PFSK-1 (cell line): Measurements from ENCODE around the gene RDM1.

Source experiments
- FOXP2 ChIP-seq: optimal IDR thresholded peaks from 2 replicates; pipeline ENCODE3; 2011; ENCODE audit warnings: borderline replicate concordance, control low read depth, inconsistent platforms; ENCODE audit not compliant: insufficient read depth; ENCODE audit errors: extremely low read length, extremely low read depth
- POLR2AphosphoS5 ChIP-seq: IDR thresholded peaks from 2 replicates; pipeline ENCODE4 v1.6.1; 2012; ENCODE audit warnings: low read depth, mild to moderate bottlenecking, control low read depth, low read length, moderate library complexity
- SIN3A ChIP-seq: IDR thresholded peaks from 2 replicates; pipeline ENCODE4 v1.6.1; 2012; ENCODE audit warnings: mild to moderate bottlenecking, low read length, moderate library complexity, borderline replicate concordance; ENCODE audit not compliant: insufficient read depth
- TAF1 ChIP-seq: IDR thresholded peaks from 2 replicates; pipeline ENCODE4 v1.6.1; 2012; ENCODE audit warnings: low read length, control low read depth, borderline replicate concordance; ENCODE audit not compliant: insufficient read depth
- TF ChIP-seq, protein P1 (sequence below), 2 experiments: IDR thresholded peaks; 2 replicates each; pipeline versions ENCODE4 v1.6.1 to v1.8.0; 2011 to 2012; ENCODE audit warnings: low read depth in 2 of 2, low read length in 2 of 2, control low read depth in 1 of 2, inconsistent platforms in 1 of 2, mild to moderate bottlenecking in 1 of 2, moderate library complexity in 1 of 2; ENCODE audit not compliant: insufficient read depth in 1 of 2

RDM1 gene

DNA sequence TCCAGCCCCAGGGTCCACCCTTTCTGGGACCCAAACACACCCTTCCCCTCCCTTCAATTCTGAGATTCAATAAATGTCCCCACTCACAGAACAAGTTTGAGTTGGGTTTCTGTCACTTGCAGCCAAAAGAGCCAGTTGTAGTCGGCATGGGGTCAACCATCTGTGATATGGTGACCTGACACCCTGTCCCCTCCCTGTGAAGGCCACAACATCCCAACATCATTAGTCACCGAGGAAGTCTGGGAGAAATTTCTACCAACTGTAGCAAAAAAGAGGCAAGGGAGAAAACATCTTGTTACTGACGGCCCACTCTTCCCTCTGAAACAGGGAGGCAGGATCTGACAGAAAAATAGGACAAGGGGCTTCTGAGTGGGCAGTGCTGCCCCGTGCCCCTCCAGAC, 13.6 kb upstream of the RDM1 start:
- TF ChIP-seq FOXP2 (no peak), POLR2AphosphoS5 (no peak), SIN3A (no peak), TAF1 (no peak)
- TF ChIP-seq, protein P1, sequence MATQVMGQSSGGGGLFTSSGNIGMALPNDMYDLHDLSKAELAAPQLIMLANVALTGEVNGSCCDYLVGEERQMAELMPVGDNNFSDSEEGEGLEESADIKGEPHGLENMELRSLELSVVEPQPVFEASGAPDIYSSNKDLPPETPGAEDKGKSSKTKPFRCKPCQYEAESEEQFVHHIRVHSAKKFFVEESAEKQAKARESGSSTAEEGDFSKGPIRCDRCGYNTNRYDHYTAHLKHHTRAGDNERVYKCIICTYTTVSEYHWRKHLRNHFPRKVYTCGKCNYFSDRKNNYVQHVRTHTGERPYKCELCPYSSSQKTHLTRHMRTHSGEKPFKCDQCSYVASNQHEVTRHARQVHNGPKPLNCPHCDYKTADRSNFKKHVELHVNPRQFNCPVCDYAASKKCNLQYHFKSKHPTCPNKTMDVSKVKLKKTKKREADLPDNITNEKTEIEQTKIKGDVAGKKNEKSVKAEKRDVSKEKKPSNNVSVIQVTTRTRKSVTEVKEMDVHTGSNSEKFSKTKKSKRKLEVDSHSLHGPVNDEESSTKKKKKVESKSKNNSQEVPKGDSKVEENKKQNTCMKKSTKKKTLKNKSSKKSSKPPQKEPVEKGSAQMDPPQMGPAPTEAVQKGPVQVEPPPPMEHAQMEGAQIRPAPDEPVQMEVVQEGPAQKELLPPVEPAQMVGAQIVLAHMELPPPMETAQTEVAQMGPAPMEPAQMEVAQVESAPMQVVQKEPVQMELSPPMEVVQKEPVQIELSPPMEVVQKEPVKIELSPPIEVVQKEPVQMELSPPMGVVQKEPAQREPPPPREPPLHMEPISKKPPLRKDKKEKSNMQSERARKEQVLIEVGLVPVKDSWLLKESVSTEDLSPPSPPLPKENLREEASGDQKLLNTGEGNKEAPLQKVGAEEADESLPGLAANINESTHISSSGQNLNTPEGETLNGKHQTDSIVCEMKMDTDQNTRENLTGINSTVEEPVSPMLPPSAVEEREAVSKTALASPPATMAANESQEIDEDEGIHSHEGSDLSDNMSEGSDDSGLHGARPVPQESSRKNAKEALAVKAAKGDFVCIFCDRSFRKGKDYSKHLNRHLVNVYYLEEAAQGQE (IDR thresholded peaks at IDR 0.05; ENCODE audit: insufficient read depth in 1 of 2, low read depth in 2 of 2, low read length in 2 of 2), result no peak

DNA sequence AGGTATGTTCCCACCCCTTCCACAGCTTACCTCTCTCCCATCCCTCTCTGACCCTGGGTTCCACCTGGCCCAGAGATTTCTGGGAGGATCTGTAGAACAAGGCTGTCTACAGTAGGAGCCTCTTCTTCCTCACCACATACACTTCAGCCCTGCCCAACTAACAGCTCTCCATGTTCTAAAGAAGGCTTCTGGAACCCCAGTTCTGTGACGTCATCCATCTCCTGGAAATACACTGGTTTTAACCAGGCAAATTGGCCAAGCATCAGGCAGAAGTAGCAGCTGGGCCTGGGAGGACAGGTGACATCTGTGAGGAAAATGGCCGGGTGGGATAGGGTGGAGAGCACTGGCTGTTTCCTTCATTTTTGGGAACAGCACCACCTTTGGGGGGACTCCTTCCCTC, 13.0 kb upstream of the RDM1 start, which contains the start of gene LYZL6:
TSS of gene LYZL6 (minus strand) at position 177 of the 400 bp plus-strand sequence. CDS start 4,357 bp downstream, outside the sequence.
- TF ChIP-seq TAF1 (no peak), FOXP2 (no peak), POLR2AphosphoS5 (no peak)
- TF ChIP-seq, protein P1 (IDR thresholded peaks at IDR 0.05; ENCODE audit: insufficient read depth in 1 of 2, low read depth in 2 of 2, low read length in 2 of 2), result no peak

DNA sequence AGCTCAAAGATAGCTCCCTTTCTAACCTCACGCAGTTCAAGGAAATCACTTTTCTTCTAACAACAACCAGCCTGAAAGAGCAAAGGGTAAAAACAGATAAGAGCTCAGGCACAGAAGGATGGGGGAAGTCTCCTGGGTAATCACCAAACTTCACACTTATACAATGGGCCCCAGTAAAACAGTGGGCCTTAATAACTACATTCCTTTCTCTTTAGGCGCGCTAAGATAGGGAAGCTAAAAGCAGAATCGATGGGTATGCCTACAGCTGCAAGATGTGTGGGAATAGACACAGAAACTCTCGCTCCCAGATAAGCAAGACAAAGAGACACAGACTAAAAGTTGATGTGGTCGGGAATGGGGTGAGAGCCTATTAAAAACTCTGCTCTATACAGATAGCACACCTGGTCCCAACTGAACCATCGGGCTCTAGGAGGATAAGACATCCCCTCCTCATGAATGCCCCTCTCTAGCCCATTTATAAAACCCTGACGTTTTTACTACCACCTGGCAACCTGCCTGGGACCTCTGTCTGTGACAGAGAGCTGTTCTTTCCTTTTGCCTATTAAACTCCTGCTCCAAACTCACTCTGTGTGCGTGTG, 12.1 kb upstream of the RDM1 start:
- TF ChIP-seq SIN3A, result no peak
- no peak for TF ChIP-seq POLR2AphosphoS5
- no peak for TF ChIP-seq TAF1

DNA sequence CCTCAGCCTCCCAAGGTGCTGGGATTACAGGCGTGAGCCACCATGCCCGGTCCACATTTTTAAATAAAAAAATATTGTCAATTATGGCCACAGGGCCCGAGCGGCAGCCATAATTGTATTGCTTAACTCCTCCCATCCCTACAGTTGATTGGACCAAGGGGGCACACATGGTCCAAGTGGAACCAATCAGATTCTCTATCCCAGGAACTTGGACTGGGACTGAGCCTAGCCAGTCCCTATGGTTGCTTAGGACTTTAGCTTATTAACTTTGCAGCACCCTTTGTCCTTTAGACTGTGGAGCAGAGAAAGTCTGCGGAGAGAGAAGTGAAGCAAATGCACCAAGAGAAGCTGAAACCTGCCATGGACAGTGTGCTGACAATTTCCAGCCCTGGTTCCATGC, 5.5 kb upstream of the RDM1 start:
- TF ChIP-seq, protein P1 (IDR thresholded peaks at IDR 0.05; ENCODE audit: insufficient read depth in 1 of 2, low read depth in 2 of 2, low read length in 2 of 2), result no peak
- TF ChIP-seq FOXP2 (no peak), SIN3A (no peak), POLR2AphosphoS5 (no peak), TAF1 (no peak)

DNA sequence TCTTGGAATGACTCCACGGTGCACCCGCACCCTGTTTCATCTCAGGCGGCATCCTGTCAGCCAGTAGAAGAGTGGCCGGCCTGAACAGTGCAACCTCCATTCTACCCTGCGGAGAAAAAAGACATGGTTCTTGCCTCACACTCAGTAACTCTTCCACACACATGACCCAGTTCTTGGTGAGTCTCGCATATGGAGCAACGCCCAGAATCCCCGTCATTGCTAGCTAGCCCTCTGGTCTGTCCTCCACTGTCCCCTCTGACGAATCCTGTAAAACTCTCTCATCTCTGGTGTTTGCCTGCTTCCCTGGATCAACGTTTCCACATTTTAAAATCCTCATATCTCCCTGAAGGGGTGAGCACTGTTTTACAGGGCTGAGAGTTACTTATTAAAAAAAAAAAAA, 4.2 kb upstream of the RDM1 start:
- TF ChIP-seq, protein P1 (IDR thresholded peaks at IDR 0.05; ENCODE audit: insufficient read depth in 1 of 2, low read depth in 2 of 2, low read length in 2 of 2), result no peak
- TF ChIP-seq SIN3A, result no peak
- TF ChIP-seq TAF1, result no peak
- TF ChIP-seq FOXP2, result no peak
- no peak for TF ChIP-seq POLR2AphosphoS5
